ENCODE results near the gene SEMA3E.

The SEMA3E gene

DNA sequence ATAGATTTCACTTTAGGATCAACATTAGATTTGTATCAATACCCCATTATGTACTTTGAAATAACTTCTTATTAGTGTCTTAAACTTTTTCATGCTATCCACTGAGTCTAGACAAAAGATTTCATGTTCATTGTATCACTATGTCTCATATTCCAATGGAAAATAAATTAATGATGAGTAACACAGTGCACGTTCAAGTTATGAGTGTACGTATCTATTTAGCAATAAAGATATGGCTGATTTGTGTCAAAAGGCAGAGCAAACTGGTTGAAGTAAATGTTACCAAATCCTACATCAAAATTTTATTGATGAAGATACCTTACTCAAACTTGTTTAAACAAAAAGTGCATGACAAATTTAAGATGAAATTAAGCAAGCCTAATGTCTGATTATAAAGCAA lies 102.4 kb downstream of the SEMA3E start:
- no peak overlapping the region for H3K4me2 ChIP-seq (ENCODE audit: low read length)
- peaks cover 2% of the 10 kb centered on the region; the same call in 1 of the 2 replicates for H3K4me1 ChIP-seq (ENCODE audit: low read length)
- H3K36me3 ChIP-seq (replicated peaks; ENCODE audit: low read depth, low read length) = no peaks in the 10 kb centered on the region
- no peak overlapping the region for H2AFZ ChIP-seq (ENCODE audit: low read depth, low read length)
- H4K20me1 ChIP-seq (ENCODE audit: insufficient read depth, low read length) = no peaks in the 10 kb centered on the region
- no peaks in the 10 kb centered on the region for H3K9me3 ChIP-seq (ENCODE audit: insufficient read depth, low read length)
- no peak for TF ChIP-seq EZH2phosphoT487 (IDR thresholded peaks at IDR 0.05; ENCODE audit: low read depth)
- TF ChIP-seq, protein P1, sequence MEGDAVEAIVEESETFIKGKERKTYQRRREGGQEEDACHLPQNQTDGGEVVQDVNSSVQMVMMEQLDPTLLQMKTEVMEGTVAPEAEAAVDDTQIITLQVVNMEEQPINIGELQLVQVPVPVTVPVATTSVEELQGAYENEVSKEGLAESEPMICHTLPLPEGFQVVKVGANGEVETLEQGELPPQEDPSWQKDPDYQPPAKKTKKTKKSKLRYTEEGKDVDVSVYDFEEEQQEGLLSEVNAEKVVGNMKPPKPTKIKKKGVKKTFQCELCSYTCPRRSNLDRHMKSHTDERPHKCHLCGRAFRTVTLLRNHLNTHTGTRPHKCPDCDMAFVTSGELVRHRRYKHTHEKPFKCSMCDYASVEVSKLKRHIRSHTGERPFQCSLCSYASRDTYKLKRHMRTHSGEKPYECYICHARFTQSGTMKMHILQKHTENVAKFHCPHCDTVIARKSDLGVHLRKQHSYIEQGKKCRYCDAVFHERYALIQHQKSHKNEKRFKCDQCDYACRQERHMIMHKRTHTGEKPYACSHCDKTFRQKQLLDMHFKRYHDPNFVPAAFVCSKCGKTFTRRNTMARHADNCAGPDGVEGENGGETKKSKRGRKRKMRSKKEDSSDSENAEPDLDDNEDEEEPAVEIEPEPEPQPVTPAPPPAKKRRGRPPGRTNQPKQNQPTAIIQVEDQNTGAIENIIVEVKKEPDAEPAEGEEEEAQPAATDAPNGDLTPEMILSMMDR (IDR thresholded peaks at IDR 0.05; ENCODE audit: low read depth, low read length) = no peak
- H3K79me2 ChIP-seq (ENCODE audit: low read length) = no peaks in the 10 kb centered on the region
- H3K4me3 ChIP-seq (ENCODE audit: low read length) = no peak overlapping the region
- H3K27ac ChIP-seq (ENCODE audit: low read length) = no peak overlapping the region
- no peaks in the 10 kb centered on the region for H3K27me3 ChIP-seq (ENCODE audit: low read depth, low read length)
- no peak overlapping the region for H3K9ac ChIP-seq (ENCODE audit: low read length)

DNA sequence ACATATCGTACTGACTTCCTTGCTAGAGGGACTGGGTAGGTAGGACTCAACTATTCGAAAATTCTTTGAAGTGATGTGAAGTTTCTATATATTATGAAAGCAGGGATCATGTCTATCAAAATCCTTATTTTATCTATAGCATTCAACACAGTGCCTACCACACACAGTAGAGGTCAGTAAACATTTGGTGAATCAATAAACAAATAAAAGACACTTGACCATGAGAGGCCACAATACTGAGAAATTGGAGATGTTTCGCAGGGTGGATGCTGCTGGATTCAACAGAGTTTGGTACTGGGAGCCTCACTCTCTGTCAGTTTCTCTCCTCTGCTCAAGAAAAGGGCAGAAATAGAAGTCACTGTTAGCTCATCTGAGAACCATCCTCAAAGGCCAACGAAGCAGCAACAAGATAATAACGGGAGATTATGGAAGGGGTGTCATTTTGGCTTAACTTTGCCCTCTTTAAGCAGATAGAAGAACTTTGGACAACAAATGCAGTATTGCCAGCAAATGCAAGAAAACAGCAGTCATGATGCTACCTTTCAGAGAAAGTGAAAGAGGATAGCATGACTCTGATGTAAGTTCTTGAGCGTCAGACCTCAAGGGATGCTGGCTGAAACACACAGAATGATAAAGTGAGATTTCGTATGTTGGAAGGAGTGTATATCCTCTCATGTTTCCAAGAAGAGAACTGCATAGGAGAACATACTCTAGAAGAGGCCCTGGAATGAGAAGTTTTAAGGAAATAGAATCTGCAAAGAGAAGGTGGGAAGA lies 107.6 kb downstream of the SEMA3E start:
- no peak overlapping the region for H3K27ac ChIP-seq (ENCODE audit: low read length)
- no peaks in the 10 kb centered on the region for H3K9me3 ChIP-seq (ENCODE audit: insufficient read depth, low read length)
- no peaks in the 10 kb centered on the region for H3K79me2 ChIP-seq (ENCODE audit: low read length)
- no peak overlapping the region for H3K9ac ChIP-seq (ENCODE audit: low read length)
- no peak overlapping the region for H2AFZ ChIP-seq (ENCODE audit: low read depth, low read length)
- H3K4me3 ChIP-seq (ENCODE audit: low read length) = no peak overlapping the region
- no peaks in the 10 kb centered on the region for H3K36me3 ChIP-seq (replicated peaks; ENCODE audit: low read depth, low read length)
- no peak for TF ChIP-seq EZH2phosphoT487 (IDR thresholded peaks at IDR 0.05; ENCODE audit: low read depth)
- TF ChIP-seq, protein P1 (IDR thresholded peaks at IDR 0.05; ENCODE audit: low read depth, low read length) = no peak
- no peaks in the 10 kb centered on the region for H3K27me3 ChIP-seq (ENCODE audit: low read depth, low read length)
- peaks cover 7% of the 10 kb centered on the region; the same call in 1 of the 2 replicates for H3K4me1 ChIP-seq (ENCODE audit: low read length)
- H3K4me2 ChIP-seq (ENCODE audit: low read length) = no peak overlapping the region
- no peaks in the 10 kb centered on the region for H4K20me1 ChIP-seq (ENCODE audit: insufficient read depth, low read length)

DNA sequence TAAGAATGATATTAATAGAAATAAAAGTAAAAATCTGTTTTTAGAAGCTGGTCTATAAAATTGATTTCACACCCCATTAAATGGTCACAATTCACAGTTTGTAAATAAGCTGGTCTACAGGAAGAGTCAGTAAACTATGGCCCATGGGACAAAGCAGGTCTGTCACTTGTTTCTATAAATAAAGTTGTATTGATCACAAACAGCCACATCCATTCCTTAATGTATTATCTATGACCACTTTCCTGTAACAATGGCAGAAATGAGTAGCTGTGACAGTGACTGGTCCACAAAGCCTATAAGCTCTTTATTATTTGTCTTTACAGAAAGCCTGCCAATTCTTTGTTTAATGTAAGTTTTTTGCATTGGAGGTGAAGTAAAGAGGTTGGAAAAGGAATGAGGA lies 114.5 kb downstream of the SEMA3E start:
- no peaks in the 10 kb centered on the region for H4K20me1 ChIP-seq (ENCODE audit: insufficient read depth, low read length)
- no peak overlapping the region for H3K9ac ChIP-seq (ENCODE audit: low read length)
- H3K4me1 ChIP-seq (ENCODE audit: low read length) = peaks cover 10% of the 10 kb centered on the region; the same call in 1 of the 2 replicates
- no peak overlapping the region for H3K4me3 ChIP-seq (ENCODE audit: low read length)
- H3K27me3 ChIP-seq (ENCODE audit: low read depth, low read length) = no peaks in the 10 kb centered on the region
- H3K4me2 ChIP-seq (ENCODE audit: low read length) = no peak overlapping the region
- TF ChIP-seq, protein P1 (IDR thresholded peaks at IDR 0.05; ENCODE audit: low read depth, low read length) = no peak
- TF ChIP-seq EZH2phosphoT487 (IDR thresholded peaks at IDR 0.05; ENCODE audit: low read depth) = no peak
- no peaks in the 10 kb centered on the region for H3K36me3 ChIP-seq (replicated peaks; ENCODE audit: low read depth, low read length)
- H3K27ac ChIP-seq (ENCODE audit: low read length) = no peak overlapping the region
- H3K9me3 ChIP-seq (ENCODE audit: insufficient read depth, low read length) = no peaks in the 10 kb centered on the region
- H3K79me2 ChIP-seq (ENCODE audit: low read length) = no peaks in the 10 kb centered on the region
- H2AFZ ChIP-seq (ENCODE audit: low read depth, low read length) = peak overlapping the region; percentile 54; the same call in 1 of the 2 replicates

DNA sequence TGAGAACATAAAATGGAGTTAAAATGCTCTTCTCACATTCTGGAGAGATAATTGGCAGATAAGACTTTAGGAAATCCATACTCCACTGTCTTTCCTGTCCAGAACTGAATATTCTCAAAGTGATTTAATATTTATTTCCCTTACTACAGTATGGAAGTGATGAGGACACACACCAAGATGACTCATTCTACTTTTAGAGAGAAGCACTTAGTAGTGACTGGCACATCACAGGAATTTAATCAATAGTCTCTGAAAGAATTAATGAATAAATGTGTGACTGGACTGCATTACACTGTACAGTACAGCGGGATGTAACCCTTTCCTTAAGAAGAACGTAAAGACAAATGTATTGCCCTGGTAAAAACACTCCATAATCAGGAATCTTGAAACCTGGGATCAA lies 116.7 kb downstream of the SEMA3E start:
- Histone ChIP-seq H3K27ac (ENCODE audit: low read length) (no peak overlapping the region), H2AFZ (ENCODE audit: low read depth, low read length) (no peak overlapping the region), H3K79me2 (ENCODE audit: low read length) (no peaks in the 10 kb centered on the region), H3K36me3 (replicated peaks; ENCODE audit: low read depth, low read length) (no peaks in the 10 kb centered on the region), H3K4me1 (ENCODE audit: low read length) (peaks cover 6% of the 10 kb centered on the region; the same call in 1 of the 2 replicates), H4K20me1 (ENCODE audit: insufficient read depth, low read length) (no peaks in the 10 kb centered on the region), H3K9me3 (ENCODE audit: insufficient read depth, low read length) (no peaks in the 10 kb centered on the region), H3K27me3 (ENCODE audit: low read depth, low read length) (no peaks in the 10 kb centered on the region), H3K4me3 (ENCODE audit: low read length) (no peak overlapping the region), H3K4me2 (ENCODE audit: low read length) (no peak overlapping the region), H3K9ac (ENCODE audit: low read length) (no peak overlapping the region)
- TF ChIP-seq EZH2phosphoT487 (IDR thresholded peaks at IDR 0.05; ENCODE audit: low read depth) = no peak
- TF ChIP-seq, protein P1 (IDR thresholded peaks at IDR 0.05; ENCODE audit: low read depth, low read length) = no peak
